Stimulated activated CD4-positive, alpha-beta T cell treated with anti-CD3 and anti-CD28 coated beads, Interleukin-12 subunit alpha, Interleukin-12 subunit beta, amount 100 ng/mL, for 24 hours (primary cell): Measurements from ENCODE around the gene MAP4K4.

ENCODE experiments used
- DNase-seq, 2 experiments: peaks; one replicate each; pipeline ENCODE4 v3.0.0-alpha.2; 2020; ENCODE audit warnings: low read depth in 2 of 2

Gene MAP4K4

GRCh38 chr2:101722864-101723263 is 25.4 kb downstream of the MAP4K4 start:
- DNase-seq, result no peak

- no peak for DNase-seq
Measured at GRCh38 chr2:101723371-101724124, 26.0 kb downstream of the MAP4K4 start.

- DNase-seq, result no peak
Measured at GRCh38 chr2:101724125-101724474, 26.6 kb downstream of the MAP4K4 start.

- DNase-seq, result no peak
Measured at GRCh38 chr2:101725038-101725437, 27.5 kb downstream of the MAP4K4 start.

- no peak for DNase-seq
Measured at GRCh38 chr2:101725515-101726192, 28.1 kb downstream of the MAP4K4 start.

GRCh38 chr2:101728865-101729264 is 31.4 kb downstream of the MAP4K4 start:
- DNase-seq, result no peak

- DNase-seq, result no peak
Measured at GRCh38 chr2:101729521-101730190, 32.1 kb downstream of the MAP4K4 start.

GRCh38 chr2:101731221-101732054 is 33.9 kb downstream of the MAP4K4 start:
- DNase-seq, result no peak

GRCh38 chr2:101732199-101732598 is 34.7 kb downstream of the MAP4K4 start:
- DNase-seq, result no peak

- DNase-seq, result no peak
Measured at GRCh38 chr2:101732773-101733256, 35.3 kb downstream of the MAP4K4 start.

GRCh38 chr2:101733257-101733993 is 35.9 kb downstream of the MAP4K4 start:
- no peak for DNase-seq

GRCh38 chr2:101734505-101735165 is 37.1 kb downstream of the MAP4K4 start:
- DNase-seq, result no peak

- no peak for DNase-seq
Measured at GRCh38 chr2:101735166-101735533, 37.6 kb downstream of the MAP4K4 start.

- DNase-seq, result no peak
Measured at GRCh38 chr2:101736233-101736632, 38.7 kb downstream of the MAP4K4 start.

GRCh38 chr2:101736861-101737291 is 39.4 kb downstream of the MAP4K4 start:
- peak in 1 of 2 experiments; percentile 43 for DNase-seq

GRCh38 chr2:101737478-101738255 is 40.2 kb downstream of the MAP4K4 start:
- no peak for DNase-seq

GRCh38 chr2:101738649-101739048 is 41.1 kb downstream of the MAP4K4 start:
- no peak for DNase-seq

GRCh38 chr2:101740555-101740964 is 43.1 kb downstream of the MAP4K4 start:
- no peak for DNase-seq

GRCh38 chr2:101741775-101742520 is 44.4 kb downstream of the MAP4K4 start:
- no peak for DNase-seq
